HepG2 (cell line): Measurements from ENCODE around the gene VPS52. TPM values are rescaled to one million over a fixed set of nuclear protein-coding genes. Genes with fewer than 3 reads are reported as not detected.

Experiments used
- ARID2 ChIP-seq: sonication (generic); formaldehyde crosslinking; IDR thresholded peaks from 2 replicates; pipeline ENCODE4 v1.8.1; 2022; ENCODE audit warnings: mild to moderate bottlenecking, missing genetic modification reagents, borderline replicate concordance
- ATM ChIP-seq: fragments of 450-650 bp; IDR thresholded peaks from 2 replicates; pipeline ENCODE4 v1.7.1; 2017; ENCODE audit warnings: mild to moderate bottlenecking, borderline replicate concordance
- ATRX ChIP-seq: sonication (generic); formaldehyde crosslinking; IDR thresholded peaks from 2 replicates; pipeline ENCODE4 v1.4.0; 2020; ENCODE audit warnings: missing genetic modification reagents, borderline replicate concordance
- ELF4 ChIP-seq: sonication (generic); formaldehyde crosslinking; IDR thresholded peaks from 2 replicates; pipeline ENCODE4 v1.5.0; 2020; ENCODE audit warnings: missing genetic modification reagents, mild to moderate bottlenecking, moderate library complexity, borderline replicate concordance
- GLI4 ChIP-seq: sonication (generic); formaldehyde crosslinking; IDR thresholded peaks from 2 replicates; pipeline ENCODE4 v1.5.1; 2020; ENCODE audit warnings: missing genetic modification reagents, mild to moderate bottlenecking, moderate library complexity, borderline replicate concordance
- KDM5A ChIP-seq: fragments of 200-600 bp; sonication (generic); IDR thresholded peaks from 2 replicates; pipeline ENCODE4 v1.7.0; 2018; ENCODE audit warnings: antibody characterized with exemption, mild to moderate bottlenecking, low read length, borderline replicate concordance
- MIER2 ChIP-seq: IDR thresholded peaks from 2 replicates; pipeline ENCODE4 v1.6.1; 2016; ENCODE audit warnings: missing biosample characterization, missing genetic modification reagents
- PLRG1 ChIP-seq: fragments of 450-650 bp; conservative IDR thresholded peaks from 2 replicates; pipeline ENCODE4 v1.6.1; 2016
- POLR2G ChIP-seq: fragments of 200-400 bp; formaldehyde crosslinking; IDR thresholded peaks from 2 replicates; pipeline ENCODE4 v1.6.1; 2018; ENCODE audit warnings: mild to moderate bottlenecking, low read depth, low read length, moderate library complexity
- PRPF4 ChIP-seq: fragments of 200-400 bp; formaldehyde crosslinking; IDR thresholded peaks from 2 replicates; pipeline ENCODE4 v1.6.1; 2016; ENCODE audit warnings: low read length, low read depth; ENCODE audit not compliant: poor library complexity, severe bottlenecking
- RELA ChIP-seq: sonication (generic); formaldehyde crosslinking; IDR thresholded peaks from 2 replicates; pipeline ENCODE4 v1.4.0; 2020; ENCODE audit warnings: missing genetic modification reagents
- SALL2 ChIP-seq: sonication (generic); formaldehyde crosslinking; IDR thresholded peaks from 2 replicates; pipeline ENCODE4 v1.8.1; 2023; ENCODE audit warnings: mild to moderate bottlenecking, missing genetic modification reagents, inconsistent platforms
- SMARCE1 ChIP-seq: fragments of 450-650 bp; IDR thresholded peaks from 2 replicates; pipeline ENCODE4 v1.6.1; 2017; ENCODE audit warnings: borderline replicate concordance
- U2AF1 ChIP-seq: fragments of 200-400 bp; formaldehyde crosslinking; optimal IDR thresholded peaks from 2 replicates; pipeline ENCODE3; 2017; ENCODE audit warnings: mild to moderate bottlenecking, low read depth, low read length
- ZFP36 ChIP-seq: fragments of 150-350 bp; IDR thresholded peaks from 2 replicates; pipeline ENCODE4 v1.6.1; 2018; ENCODE audit warnings: borderline replicate concordance, low read length, low read depth; ENCODE audit not compliant: partially characterized antibody
- ZNF180 ChIP-seq: sonication (generic); formaldehyde crosslinking; IDR thresholded peaks from 2 replicates; pipeline ENCODE4 v1.4.0; 2020; ENCODE audit warnings: low read depth, missing genetic modification reagents, borderline replicate concordance
- ZNF24 ChIP-seq: fragments of 450-650 bp; IDR thresholded peaks from 2 replicates; pipeline ENCODE4 v1.6.1; 2017; ENCODE audit warnings: antibody characterized with exemption, mild to moderate bottlenecking
- ZNF354B ChIP-seq: sonication (generic); formaldehyde crosslinking; IDR thresholded peaks from 2 replicates; pipeline ENCODE4 v1.8.0; 2022; ENCODE audit warnings: mild to moderate bottlenecking, missing genetic modification reagents
- ZNF382 ChIP-seq: sonication (generic); formaldehyde crosslinking; IDR thresholded peaks from 2 replicates; pipeline ENCODE4 v1.5.0; 2020; ENCODE audit warnings: missing genetic modification reagents, mild to moderate bottlenecking, borderline replicate concordance
- ZNF530 ChIP-seq: sonication (generic); formaldehyde crosslinking; IDR thresholded peaks from 2 replicates; pipeline ENCODE4 v1.5.0; 2020; ENCODE audit warnings: low read depth, mild to moderate bottlenecking, missing genetic modification reagents
- ZNF589 ChIP-seq: sonication (generic); formaldehyde crosslinking; conservative IDR thresholded peaks from 2 replicates; pipeline ENCODE4 v1.8.0; 2022; ENCODE audit warnings: mild to moderate bottlenecking, moderate library complexity, missing genetic modification reagents
- ZNF652 ChIP-seq: IDR thresholded peaks from 2 replicates; pipeline ENCODE4 v1.6.1; 2016; ENCODE audit warnings: low read depth, borderline replicate concordance
- ZNF713 ChIP-seq: sonication (generic); formaldehyde crosslinking; IDR thresholded peaks from 2 replicates; pipeline ENCODE4 v1.4.0; 2020; ENCODE audit warnings: mild to moderate bottlenecking, missing genetic modification reagents
- ZNF816 ChIP-seq: sonication (generic); formaldehyde crosslinking; IDR thresholded peaks from 2 replicates; pipeline ENCODE4 v1.8.0; 2022; ENCODE audit warnings: missing genetic modification reagents, mild to moderate bottlenecking, borderline replicate concordance
- ZSCAN21 ChIP-seq: sonication (generic); formaldehyde crosslinking; IDR thresholded peaks from 2 replicates; pipeline ENCODE4 v1.8.0; 2022; ENCODE audit warnings: mild to moderate bottlenecking, missing genetic modification reagents, moderate library complexity, borderline replicate concordance
- polyA plus RNA-seq, 8 experiments: library from polyadenylated mRNA; depleted of rRNA in 3 of 8; stranded (reverse) in 7 of 8; unstranded in 1 of 8; fragments of >200 nt; fragmentation: Illumina TruSeq in 4 of 8; extraction: Trizol in 4 of 8; gene quantifications; 2 replicates each; pipeline versions ENCODE4 v1.2.1 to v1.2.3, GENCODE V29; 2011 to 2016; ENCODE audit warnings: low read depth in 4 of 8, missing spikeins in 1 of 8, mixed read lengths in 1 of 8; ENCODE audit not compliant: insufficient read depth in 1 of 8
- total RNA-seq, 5 experiments: library from RNA; depleted of rRNA; stranded (reverse); fragments of >200 nt; fragmentation: Illumina TruSeq; extraction: Trizol; gene quantifications; 2 replicates each; pipeline ENCODE4 v1.2.3, GENCODE V29; 2016; ENCODE audit warnings: low read depth in 1 of 5
- TF ChIP-seq, protein P1 (sequence below): sonication (generic); formaldehyde crosslinking; IDR thresholded peaks from 2 replicates; pipeline ENCODE4 v1.4.0; 2020; ENCODE audit warnings: missing genetic modification reagents
- TF ChIP-seq, protein P2 (sequence below): sonication (generic); formaldehyde crosslinking; IDR thresholded peaks from 2 replicates; pipeline ENCODE4 v1.5.1; 2020; ENCODE audit warnings: mild to moderate bottlenecking, missing genetic modification reagents, borderline replicate concordance
- TF ChIP-seq, protein P3 (sequence below): IDR thresholded peaks from 2 replicates; pipeline ENCODE4 v1.6.1; 2018; ENCODE audit warnings: missing genetic modification reagents, mild to moderate bottlenecking, missing compliant biosample characterization

The VPS52 gene
- total and polyA plus RNA-seq, 2 of the 13 experiments (the other 11 are each of a cell fraction or from before 2014, with no cell fraction given) = 48.9 to 85.5 TPM

DNA sequence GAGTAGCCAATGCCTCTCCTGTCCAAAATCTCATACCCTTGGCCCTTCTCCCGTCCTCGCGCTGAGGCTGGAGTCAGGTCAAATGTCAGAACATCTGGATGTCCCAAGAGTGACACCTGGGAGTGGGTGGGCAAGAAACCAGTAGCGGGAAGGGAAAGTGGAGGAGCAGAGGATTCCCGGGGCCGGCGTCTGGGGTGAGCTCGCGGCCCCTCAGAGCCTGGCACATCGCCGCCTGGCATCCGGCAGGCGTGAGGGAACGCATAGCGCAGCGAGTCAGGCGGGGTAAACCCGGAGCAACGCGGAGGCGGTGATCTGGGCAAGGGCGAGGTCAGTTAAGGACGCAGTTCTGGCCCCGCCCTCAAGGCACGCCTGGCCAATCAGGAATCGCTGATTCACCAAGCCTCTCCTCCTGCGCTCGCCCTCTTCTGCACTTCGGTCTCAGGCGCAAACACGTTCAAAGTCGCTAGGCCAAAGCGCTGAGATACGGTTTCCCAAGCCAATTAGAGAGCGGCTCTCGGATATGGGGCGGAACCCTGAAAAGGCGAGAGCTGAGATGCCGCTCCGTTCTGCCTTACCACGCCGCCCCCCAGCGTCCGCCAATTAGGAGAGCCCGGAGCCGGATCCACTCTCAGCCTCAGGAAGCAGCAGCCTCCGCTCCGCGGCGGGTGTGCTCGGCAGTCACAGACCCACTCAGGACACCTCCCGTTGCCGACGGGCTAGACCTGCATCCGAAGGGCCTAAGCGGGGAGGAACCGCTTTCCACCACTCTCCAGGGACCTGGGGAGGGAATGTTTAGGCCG, 22.5 kb downstream of the VPS52 start (continued):
- TF ChIP-seq ATRX (CRISPR knock-in tag) (no peak), ZNF180 (CRISPR knock-in tag) (no peak), ZNF816 (CRISPR knock-in tag) (no peak), MIER2 (0 out of 2 replicates have a peak, but pooled peaks have one; percentile 9), ZNF24 (no peak), ATM (no peak), RELA (CRISPR knock-in tag) (0 out of 2 replicates have a peak, but pooled peaks have one; percentile 70), ZNF652 (no peak), ZSCAN21 (CRISPR knock-in tag) (no peak; the same call in 1 of the 2 replicates), KDM5A (peak; percentile 52; the same call in 1 of the 2 replicates), ZNF382 (CRISPR knock-in tag) (no peak), ARID2 (CRISPR knock-in tag) (peak; percentile 82), GLI4 (CRISPR knock-in tag) (no peak), PLRG1 (no peak), SMARCE1 (no peak), ZNF530 (no peak), ZNF713 (peak; percentile 30; the same call in 1 of the 2 replicates), SALL2 (CRISPR knock-in tag) (no peak), PRPF4 (no peak), ZNF354B (no peak; the same call in 1 of the 2 replicates), ELF4 (CRISPR knock-in tag) (no peak), POLR2G (peak; percentile 97), ZFP36 (no peak), U2AF1 (no peak), ZNF589 (CRISPR knock-in tag) (no peak)
- TF ChIP-seq, protein P1, sequence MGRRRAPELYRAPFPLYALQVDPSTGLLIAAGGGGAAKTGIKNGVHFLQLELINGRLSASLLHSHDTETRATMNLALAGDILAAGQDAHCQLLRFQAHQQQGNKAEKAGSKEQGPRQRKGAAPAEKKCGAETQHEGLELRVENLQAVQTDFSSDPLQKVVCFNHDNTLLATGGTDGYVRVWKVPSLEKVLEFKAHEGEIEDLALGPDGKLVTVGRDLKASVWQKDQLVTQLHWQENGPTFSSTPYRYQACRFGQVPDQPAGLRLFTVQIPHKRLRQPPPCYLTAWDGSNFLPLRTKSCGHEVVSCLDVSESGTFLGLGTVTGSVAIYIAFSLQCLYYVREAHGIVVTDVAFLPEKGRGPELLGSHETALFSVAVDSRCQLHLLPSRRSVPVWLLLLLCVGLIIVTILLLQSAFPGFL (CRISPR knock-in tag) = no peak
- TF ChIP-seq, protein P2, sequence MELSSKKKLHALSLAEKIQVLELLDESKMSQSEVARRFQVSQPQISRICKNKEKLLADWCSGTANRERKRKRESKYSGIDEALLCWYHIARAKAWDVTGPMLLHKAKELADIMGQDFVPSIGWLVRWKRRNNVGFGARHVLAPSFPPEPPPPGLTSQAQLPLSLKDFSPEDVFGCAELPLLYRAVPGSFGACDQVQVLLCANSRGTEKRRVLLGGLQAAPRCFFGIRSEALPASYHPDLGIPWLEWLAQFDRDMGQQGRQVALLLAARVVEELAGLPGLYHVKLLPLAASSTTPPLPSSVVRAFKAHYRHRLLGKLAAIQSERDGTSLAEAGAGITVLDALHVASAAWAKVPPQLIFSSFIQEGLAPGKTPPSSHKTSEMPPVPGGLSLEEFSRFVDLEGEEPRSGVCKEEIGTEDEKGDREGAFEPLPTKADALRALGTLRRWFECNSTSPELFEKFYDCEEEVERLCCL = peak; percentile 57; the same call in 1 of the 2 replicates
- TF ChIP-seq, protein P3, sequence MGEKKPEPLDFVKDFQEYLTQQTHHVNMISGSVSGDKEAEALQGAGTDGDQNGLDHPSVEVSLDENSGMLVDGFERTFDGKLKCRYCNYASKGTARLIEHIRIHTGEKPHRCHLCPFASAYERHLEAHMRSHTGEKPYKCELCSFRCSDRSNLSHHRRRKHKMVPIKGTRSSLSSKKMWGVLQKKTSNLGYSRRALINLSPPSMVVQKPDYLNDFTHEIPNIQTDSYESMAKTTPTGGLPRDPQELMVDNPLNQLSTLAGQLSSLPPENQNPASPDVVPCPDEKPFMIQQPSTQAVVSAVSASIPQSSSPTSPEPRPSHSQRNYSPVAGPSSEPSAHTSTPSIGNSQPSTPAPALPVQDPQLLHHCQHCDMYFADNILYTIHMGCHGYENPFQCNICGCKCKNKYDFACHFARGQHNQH (CRISPR knock-in tag) = peak; percentile 69
